LNCAP (cell line): ENCODE measurements around the gene CD276.

Experiments used
- TF ChIP-seq, protein P1 (sequence below): fragments of 450-650 bp; IDR thresholded peaks from 2 replicates; pipeline ENCODE4 v1.5.1; 2017; ENCODE audit warnings: mild to moderate bottlenecking

Gene CD276

GRCh38 chr15:73658645-73659044 lies 25.5 kb upstream of the CD276 start:
- TF ChIP-seq, protein P1, sequence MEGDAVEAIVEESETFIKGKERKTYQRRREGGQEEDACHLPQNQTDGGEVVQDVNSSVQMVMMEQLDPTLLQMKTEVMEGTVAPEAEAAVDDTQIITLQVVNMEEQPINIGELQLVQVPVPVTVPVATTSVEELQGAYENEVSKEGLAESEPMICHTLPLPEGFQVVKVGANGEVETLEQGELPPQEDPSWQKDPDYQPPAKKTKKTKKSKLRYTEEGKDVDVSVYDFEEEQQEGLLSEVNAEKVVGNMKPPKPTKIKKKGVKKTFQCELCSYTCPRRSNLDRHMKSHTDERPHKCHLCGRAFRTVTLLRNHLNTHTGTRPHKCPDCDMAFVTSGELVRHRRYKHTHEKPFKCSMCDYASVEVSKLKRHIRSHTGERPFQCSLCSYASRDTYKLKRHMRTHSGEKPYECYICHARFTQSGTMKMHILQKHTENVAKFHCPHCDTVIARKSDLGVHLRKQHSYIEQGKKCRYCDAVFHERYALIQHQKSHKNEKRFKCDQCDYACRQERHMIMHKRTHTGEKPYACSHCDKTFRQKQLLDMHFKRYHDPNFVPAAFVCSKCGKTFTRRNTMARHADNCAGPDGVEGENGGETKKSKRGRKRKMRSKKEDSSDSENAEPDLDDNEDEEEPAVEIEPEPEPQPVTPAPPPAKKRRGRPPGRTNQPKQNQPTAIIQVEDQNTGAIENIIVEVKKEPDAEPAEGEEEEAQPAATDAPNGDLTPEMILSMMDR, result no peak

GRCh38 chr15:73660455-73660854 lies 23.7 kb upstream of the CD276 start:
- TF ChIP-seq, protein P1, result no peak

DNA sequence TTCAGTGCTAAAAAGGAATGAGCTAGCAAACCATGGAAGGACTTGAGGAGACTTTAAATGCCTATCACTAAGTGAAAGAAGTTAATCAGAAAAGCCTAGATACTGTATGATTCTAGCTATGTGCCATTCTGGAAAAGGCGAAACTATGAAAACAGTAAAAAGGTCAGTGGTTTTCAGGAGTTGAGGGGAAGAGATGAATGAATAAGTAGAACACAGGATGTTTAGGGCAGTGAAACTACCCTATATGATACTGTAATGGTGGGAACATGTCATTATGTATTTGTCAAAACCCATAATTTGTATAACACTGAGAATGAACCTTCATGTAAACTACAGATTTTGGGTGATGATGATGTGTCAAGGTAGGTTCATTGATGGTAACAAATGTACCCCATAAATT lies 9.6 kb upstream of the CD276 start:
- TF ChIP-seq, protein P1, result no peak

GRCh38 chr15:73677146-73677607 lies 7.0 kb upstream of the CD276 start:
- TF ChIP-seq, protein P1, result peak; percentile 79

DNA sequence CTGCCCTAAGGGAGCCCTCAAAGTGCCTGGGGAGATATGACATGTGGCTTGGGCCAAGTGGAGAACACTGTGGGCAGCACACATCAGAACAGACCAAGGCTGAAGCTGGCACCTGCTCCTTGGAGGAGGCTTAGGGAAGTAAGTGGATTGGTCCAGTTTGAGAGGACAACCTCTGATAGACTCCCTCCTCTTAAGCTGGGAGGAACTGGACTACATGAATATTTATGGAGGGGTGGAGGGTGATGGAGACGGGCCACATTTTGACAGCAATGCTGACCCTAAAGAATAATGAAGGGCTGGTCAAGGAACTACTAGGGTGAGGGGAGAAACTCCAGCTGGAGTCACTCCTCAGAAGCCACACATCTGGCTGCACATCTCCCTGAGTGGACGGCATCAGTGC lies 6.5 kb upstream of the CD276 start:
- TF ChIP-seq, protein P1, result no peak

DNA sequence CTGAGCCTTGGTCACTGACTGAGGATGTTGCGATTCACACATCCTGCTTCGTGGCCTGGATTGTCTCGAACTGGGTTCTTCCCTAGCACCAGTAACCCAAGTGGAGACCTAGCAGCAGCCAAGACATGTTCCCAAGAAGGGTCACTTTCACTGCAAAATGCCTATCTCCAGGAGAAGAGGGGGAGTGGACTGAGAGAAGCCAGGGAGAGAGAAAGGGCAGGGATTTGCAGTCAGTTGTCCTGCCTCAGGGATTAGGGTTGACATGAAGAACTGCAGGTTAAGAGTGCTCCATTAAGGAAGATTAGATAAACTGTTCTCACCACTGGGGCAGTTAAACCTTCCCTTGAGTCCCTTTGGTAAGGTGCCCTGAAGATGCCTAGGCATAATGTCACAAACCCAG lies 5.7 kb upstream of the CD276 start:
- TF ChIP-seq, protein P1, result no peak

DNA sequence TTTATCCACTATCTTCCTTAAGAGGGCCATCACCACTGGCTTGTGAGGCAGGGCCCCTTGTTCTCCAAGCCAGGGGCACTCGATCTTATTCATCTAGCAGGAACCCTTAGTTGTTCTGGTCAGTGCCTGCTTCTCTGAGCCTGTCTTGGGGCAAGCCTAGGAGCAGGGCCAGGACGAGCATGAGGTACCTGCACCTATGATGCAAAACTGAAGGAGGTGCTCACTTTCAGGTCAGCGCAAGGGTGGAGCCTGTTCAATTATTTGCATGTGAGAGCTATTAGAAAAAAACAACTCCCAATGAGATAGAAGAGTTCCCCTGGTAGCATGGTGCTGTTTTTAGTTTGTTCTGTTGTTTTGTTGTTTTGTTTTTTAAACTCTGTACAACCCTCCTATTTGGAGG lies 5.0 kb upstream of the CD276 start:
- TF ChIP-seq, protein P1, result no peak

- TF ChIP-seq, protein P1, result no peak
Measured at GRCh38 chr15:73679964-73680363, 4.2 kb upstream of the CD276 start.
